SK-N-SH (cell line): ENCODE data around the gene TSPAN4.

Source experiments
- CTCF ChIP-seq: fragments of 200-600 bp; sonication (generic); IDR thresholded peaks from 2 replicates; pipeline ENCODE4 v1.6.1; 2017; ENCODE audit warnings: antibody characterized with exemption, mild to moderate bottlenecking, moderate library complexity
- FOSL2 ChIP-seq: IDR thresholded peaks from 2 replicates; pipeline ENCODE4 v1.4.0; 2012; ENCODE audit warnings: low read depth, mild to moderate bottlenecking, moderate library complexity, borderline replicate concordance
- GABPA ChIP-seq: IDR thresholded peaks from 2 replicates; pipeline ENCODE4 v1.4.0; 2012; ENCODE audit warnings: low read depth, mild to moderate bottlenecking
- JUND ChIP-seq: IDR thresholded peaks from 2 replicates; pipeline ENCODE4 v1.4.0; 2012
- MEF2A ChIP-seq: IDR thresholded peaks from 2 replicates; pipeline ENCODE4 v1.4.0; 2012; ENCODE audit warnings: low read depth, borderline replicate concordance
- MXI1 ChIP-seq: IDR thresholded peaks from 2 replicates; pipeline ENCODE4 v1.6.1; 2012; ENCODE audit warnings: mild to moderate bottlenecking, low read depth, low read length, improper control_type of control experiment
- NRF1 ChIP-seq: IDR thresholded peaks from 2 replicates; pipeline ENCODE4 v1.6.1; 2012; ENCODE audit warnings: low read depth, mild to moderate bottlenecking, low read length
- PBX3 ChIP-seq: IDR thresholded peaks from 2 replicates; pipeline ENCODE4; 2012

- TF ChIP-seq NRF1 (no peak), MEF2A (no peak), PBX3 (no peak), CTCF (no peak), GABPA (no peak), JUND (no peak), FOSL2 (no peak), MXI1 (no peak)
Observed at GRCh38 chr11:792873-793272, 49.8 kb upstream of the TSPAN4 start.
